Measurements from ENCODE around the gene MUC3A.
"Not testable (repeated sequence)": the region's sequence is repeated elsewhere in the genome, so short reads cannot be mapped to it uniquely, and the experiment has no call there.

Gene MUC3A

DNA sequence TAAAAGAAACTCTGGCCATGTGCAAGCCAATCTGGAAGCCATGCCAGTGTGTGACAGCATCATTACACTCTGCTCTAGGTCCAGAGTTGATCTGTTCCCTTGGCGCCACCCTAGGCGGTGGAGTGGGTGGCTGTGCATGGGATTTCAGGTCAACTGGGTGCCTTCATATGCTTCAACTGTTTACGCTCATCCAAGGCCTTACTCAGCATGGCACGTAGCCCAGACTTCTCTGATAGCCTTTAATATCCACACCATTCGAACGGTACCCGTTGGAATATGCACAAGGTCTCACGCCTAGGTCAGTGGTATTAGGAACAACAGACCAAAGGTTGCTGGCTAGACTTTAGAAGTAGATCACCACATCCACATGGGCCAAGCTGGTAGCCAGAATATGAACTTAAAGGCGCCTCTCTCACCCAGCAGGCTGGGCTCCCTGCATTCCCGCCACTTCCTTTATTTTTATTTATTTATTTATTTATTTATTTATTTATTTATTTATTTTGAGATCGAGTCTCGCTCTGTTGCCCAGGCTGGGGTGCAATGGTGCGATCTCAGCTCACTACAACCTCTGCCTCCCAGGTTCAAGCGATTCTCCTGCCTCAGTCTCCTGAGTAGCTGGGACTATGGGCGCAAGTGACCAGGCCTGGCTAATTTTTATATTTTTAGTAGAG, 35.0 kb upstream of the MUC3A start:
- no peak for FAIRE-seq
- no peak for DNase-seq (ENCODE audit: insufficient read length, low spot score)
- TF ChIP-seq, protein P1, sequence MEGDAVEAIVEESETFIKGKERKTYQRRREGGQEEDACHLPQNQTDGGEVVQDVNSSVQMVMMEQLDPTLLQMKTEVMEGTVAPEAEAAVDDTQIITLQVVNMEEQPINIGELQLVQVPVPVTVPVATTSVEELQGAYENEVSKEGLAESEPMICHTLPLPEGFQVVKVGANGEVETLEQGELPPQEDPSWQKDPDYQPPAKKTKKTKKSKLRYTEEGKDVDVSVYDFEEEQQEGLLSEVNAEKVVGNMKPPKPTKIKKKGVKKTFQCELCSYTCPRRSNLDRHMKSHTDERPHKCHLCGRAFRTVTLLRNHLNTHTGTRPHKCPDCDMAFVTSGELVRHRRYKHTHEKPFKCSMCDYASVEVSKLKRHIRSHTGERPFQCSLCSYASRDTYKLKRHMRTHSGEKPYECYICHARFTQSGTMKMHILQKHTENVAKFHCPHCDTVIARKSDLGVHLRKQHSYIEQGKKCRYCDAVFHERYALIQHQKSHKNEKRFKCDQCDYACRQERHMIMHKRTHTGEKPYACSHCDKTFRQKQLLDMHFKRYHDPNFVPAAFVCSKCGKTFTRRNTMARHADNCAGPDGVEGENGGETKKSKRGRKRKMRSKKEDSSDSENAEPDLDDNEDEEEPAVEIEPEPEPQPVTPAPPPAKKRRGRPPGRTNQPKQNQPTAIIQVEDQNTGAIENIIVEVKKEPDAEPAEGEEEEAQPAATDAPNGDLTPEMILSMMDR (IDR thresholded peaks at IDR 0.05; ENCODE audit: insufficient read depth, missing control alignments) = no peak

DNA sequence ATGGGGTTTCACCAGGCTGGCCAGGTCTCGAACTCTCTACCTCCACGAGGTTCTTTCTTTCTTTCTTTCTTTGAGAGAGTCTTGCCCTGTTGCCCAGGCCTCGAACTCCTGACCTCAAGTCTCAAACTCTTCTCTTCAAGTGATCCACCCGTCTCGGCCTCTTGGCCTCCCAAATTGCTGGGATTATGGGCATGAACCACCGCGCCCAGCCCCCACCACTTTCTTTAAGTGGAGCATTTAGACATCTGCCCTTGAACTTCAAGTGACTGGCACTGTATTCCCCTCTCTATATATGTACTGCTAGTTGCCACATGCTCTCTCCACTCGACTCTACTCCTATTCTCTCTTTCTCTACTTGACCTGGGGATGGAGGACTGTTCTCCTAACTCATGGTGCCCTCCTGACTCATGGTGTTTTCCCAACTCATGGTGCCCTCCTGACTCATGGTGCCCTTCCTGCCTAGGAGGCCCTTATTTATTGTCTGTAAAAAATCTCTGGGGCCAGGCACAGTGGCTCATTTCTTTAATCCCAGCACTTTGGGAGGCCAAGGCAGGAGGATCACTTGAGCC, 34.4 kb upstream of the MUC3A start:
- DNase-seq (ENCODE audit: insufficient read length, low spot score) = no peak
- FAIRE-seq = no peak
- TF ChIP-seq, protein P1 (IDR thresholded peaks at IDR 0.05; ENCODE audit: insufficient read depth, missing control alignments) = no peak

DNA sequence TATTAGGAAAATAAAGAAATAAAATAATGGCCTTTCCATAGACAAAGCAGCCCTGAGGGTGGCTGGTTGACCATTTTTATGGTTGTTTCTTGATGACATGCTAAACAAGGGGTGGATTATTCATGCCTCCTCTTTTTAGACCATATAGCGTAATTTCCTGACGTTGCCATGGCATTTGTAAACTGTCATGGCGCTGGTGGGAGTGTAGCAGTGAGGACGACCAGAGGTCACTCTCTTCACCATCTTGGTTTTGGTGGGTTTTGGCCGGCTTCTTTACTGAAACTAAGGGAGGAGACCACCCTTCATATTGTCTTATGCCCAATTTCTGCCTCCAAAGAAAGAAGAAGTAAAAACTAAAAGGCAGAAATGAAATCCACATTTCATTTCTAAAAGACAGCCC, 30.0 kb upstream of the MUC3A start:
- FAIRE-seq; DNase-seq (ENCODE audit: insufficient read length, low spot score): not testable (repeated sequence)

DNA sequence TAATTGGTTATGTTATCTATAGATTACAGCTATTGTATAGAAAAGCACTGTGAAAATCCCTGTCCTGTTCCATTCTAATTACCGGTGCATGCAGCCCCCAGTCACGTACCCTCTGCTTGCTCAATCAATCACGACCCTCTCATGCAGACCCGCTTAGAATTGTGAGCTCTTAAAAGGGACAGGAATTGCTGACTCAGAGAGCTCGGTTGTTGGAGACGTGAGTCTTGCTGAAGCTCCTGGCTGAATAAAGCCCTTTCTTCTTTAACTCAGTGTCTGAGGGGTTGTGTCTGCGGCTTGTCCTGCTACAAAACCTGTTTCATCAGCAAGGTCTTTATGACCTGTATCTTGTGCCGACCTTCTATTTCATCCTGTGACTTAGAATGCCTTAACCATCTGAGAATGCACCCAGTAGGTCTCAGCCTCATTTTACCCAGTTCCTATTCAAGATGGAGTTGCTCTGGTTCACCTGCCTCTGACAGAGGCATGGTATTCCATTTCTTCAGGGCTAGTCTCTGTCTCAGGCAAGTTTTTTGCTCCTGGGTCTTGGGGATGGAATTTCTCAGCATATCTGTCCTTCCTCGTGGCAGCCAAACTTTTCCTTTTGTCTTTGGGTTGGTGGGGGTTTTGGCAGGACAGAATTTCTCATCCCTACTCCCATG, 29.4 kb upstream of the MUC3A start:
- DNase-seq (ENCODE audit: insufficient read length, low spot score); FAIRE-seq: not testable (repeated sequence)

DNA sequence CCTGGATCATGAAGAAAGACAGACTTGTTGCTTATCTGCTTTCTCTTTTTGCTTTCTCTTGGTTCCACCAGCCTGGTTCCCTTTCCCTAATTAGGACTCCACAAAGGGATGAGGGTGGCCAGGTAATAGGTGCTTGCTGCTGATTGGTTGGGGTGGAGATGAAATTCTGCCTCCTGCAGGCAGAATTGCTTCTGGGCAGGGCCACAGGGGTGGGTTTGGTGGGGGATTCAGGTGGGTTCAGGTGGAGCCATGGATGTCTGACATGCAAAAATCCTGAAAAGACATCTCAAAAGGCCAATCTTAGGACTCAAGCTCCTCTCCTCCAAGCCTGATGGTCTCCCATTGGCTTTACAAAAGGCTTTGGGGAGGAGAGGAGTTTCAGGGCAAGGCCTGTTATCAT, 28.3 kb upstream of the MUC3A start:
- TF ChIP-seq, protein P1 (IDR thresholded peaks at IDR 0.05; ENCODE audit: insufficient read depth, missing control alignments) = no peak
- FAIRE-seq (no peak), DNase-seq (ENCODE audit: insufficient read length, low spot score) (no peak)

DNA sequence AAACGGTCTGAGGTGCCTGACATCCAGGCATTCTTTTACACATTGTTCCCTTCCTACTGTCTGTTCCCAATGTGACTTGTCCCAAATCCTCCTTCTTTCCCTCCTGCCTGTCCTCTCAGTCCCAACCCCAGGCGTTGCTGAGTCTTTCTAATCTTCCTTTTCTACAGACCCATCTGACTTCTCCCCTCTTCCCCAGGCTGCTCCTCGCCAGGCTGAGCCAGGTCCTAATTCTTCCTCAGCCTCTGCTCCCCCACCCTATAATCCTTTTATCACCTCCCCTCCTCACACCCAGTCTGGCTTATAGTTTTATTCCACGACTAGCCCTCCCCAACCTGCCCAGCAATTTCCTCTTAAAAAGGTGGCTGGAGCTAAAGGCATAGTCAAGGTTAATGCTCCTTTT, 25.7 kb upstream of the MUC3A start:
- not testable (repeated sequence) for FAIRE-seq; DNase-seq (ENCODE audit: insufficient read length, low spot score)

DNA sequence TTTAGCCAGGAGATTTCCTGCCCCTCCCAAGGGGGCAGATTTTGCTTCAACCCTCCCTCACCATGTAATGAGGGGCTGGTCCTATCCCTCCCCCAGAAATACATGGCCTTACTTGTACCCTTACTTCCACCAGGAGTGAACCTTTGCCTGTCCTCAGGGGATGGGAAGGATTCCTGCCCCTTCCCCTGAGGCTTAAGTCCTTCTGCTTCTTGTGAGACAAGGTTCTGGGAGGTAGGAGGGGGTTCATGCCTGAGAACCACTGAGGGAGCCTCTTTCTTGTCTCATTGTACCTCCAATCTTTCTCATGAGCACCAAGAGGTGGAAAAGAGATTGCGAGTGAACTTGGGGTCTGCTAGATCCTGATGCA, 19.5 kb upstream of the MUC3A start:
- DNase-seq (ENCODE audit: insufficient read length, low spot score) = no peak
- no peak for FAIRE-seq
- TF ChIP-seq, protein P1 (IDR thresholded peaks at IDR 0.05; ENCODE audit: insufficient read depth, missing control alignments) = no peak

DNA sequence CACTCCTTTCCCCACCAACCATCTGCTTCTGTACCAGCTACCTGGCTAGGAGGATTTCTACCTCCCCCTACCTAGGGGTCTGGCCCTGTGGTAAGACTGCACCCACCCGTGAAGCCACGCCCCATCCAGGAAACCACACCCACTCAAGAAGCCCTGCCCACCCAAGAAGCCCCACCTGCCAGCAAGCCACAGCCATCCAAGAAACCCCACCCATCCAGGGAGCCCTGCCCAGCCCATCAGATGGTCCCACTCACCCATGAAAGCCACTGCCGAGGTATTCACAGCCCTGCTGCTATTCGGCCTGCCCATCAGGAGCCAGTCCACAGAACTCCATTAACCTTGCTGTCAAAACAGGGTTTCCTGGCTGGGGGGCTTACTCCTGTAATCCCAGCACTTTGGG, 15.6 kb upstream of the MUC3A start:
- FAIRE-seq (no peak), DNase-seq (ENCODE audit: insufficient read length, low spot score) (no peak)
- TF ChIP-seq, protein P1 (IDR thresholded peaks at IDR 0.05; ENCODE audit: insufficient read depth, missing control alignments) = no peak

DNA sequence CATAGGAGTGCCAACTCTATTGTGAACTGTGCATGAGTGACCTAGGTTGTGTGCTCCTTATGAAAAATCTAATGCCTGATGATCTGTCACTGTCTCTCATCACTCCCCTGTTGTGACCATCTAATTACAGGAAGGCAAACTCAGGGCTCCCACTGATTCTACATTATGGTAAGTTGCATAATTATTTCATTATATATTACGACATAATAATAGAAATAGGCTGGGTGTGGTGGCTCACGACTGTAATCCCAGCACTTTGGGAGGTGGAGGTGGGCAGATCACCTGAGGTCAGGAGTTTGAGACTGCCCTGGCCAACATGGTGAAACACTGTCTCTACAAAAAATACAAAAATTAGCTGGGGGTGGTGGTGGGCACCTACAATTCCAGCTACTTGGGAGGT, 14.0 kb upstream of the MUC3A start:
- FAIRE-seq = not testable (repeated sequence)

DNA sequence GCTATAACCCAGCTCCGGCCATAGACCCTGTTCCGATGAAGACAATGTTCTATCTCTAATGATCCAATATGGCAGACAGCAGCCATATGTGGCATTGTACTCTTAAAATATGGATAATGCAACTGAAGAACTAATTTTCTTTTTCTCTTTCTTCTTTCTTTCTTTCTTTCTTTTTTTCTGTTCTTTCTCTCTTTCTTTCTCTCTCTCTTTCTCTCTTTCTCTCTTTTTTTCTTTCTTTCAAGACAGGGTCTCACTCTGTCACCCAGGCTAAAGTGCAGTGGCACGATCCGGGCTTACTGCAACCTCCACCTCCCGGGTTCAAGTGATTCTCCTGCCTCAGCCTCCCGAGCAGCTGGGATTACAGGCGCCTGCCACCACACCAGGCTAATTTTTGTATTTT, 13.2 kb upstream of the MUC3A start:
- not testable (repeated sequence) for DNase-seq (ENCODE audit: insufficient read length, low spot score); FAIRE-seq

More for the DNA sequence above, 14.0 kb upstream of the MUC3A start:
- DNase-seq (ENCODE audit: insufficient read length, low spot score) = not testable (repeated sequence)

Data from D721Med (cell line).